Kidney (tissue), 22 donors: ENCODE data around the gene CD101. TPM values are rescaled to one million over a fixed set of nuclear protein-coding genes. Genes with fewer than 3 reads are reported as not detected.

Experiments used
- DNase-seq, 5 donors: peaks; one replicate each; pipeline ENCODE4 v3.0.0-alpha.2; 2013 to 2020
- FAIRE-seq: peaks from 2 replicates; lab custom pipeline; 2012; peaks lifted over from hg19 to GRCh38; lab: Jason Lieb, UNC
- H3K27ac ChIP-seq, 2 donors: one replicate each; pipeline ENCODE4 v1.7.0; 2013; ENCODE audit warnings: low read depth in 2 of 2, low read length in 2 of 2, inconsistent platforms in 1 of 2
- H3K27me3 ChIP-seq: one replicate; pipeline ENCODE4 v1.7.1; 2013; ENCODE audit warnings: low read length, inconsistent platforms; ENCODE audit not compliant: control insufficient read depth, insufficient read depth
- H3K36me3 ChIP-seq, 3 donors: one replicate each; pipeline versions ENCODE4 v1.7.0 to v1.7.1; 2013; ENCODE audit warnings: low read length in 3 of 3, control low read depth in 1 of 3, inconsistent platforms in 1 of 3; ENCODE audit not compliant: insufficient read depth in 3 of 3, control insufficient read depth in 2 of 3
- H3K4me1 ChIP-seq, 3 donors: one replicate each; pipeline versions ENCODE4 v1.7.0 to v1.7.1; 2013; ENCODE audit warnings: low read length in 3 of 3, inconsistent platforms in 1 of 3, low read depth in 1 of 3; ENCODE audit not compliant: control insufficient read depth in 2 of 3, insufficient read depth in 2 of 3
- H3K4me3 ChIP-seq, 3 donors: one replicate each; pipeline versions ENCODE4 v1.7.0 to v1.8.1; 2013; ENCODE audit warnings: low read length in 3 of 3, control low read depth in 1 of 3, inconsistent platforms in 1 of 3
- H3K9ac ChIP-seq, 3 donors: one replicate each; pipeline versions ENCODE4 v1.7.0 to v1.7.1; 2013; ENCODE audit warnings: low read length in 3 of 3, control low read depth in 1 of 3, inconsistent platforms in 1 of 3
- H3K9me3 ChIP-seq, 3 donors: one replicate each; pipeline versions ENCODE4 v1.7.0 to v1.7.1; 2013; ENCODE audit warnings: low read length in 3 of 3, control low read depth in 1 of 3, inconsistent platforms in 1 of 3; ENCODE audit not compliant: control insufficient read depth in 2 of 3, insufficient read depth in 1 of 3
- intact Hi-C: fragments of 100-400 bp; cut with DNase I; formaldehyde crosslinking; loops from one replicate; pipeline ENCODE4 v1.11.1; 2022
- long read RNA-seq, 10 donors: library from polyadenylated mRNA in 1 of 10; unstranded in 1 of 10; transcript quantifications; one replicate each; pipeline ENCODE4 v2.0.0 and lab custom pipeline, GENCODE V29; 2021 to 2026
- polyA plus RNA-seq: library from polyadenylated mRNA; stranded (reverse); fragments of 350-450 nt; fragmentation: Illumina TruSeq; extraction: RNeasy Lipid Tissue Mini Kit (QIAGEN cat#74804); gene quantifications from one replicate; pipeline ENCODE4 v1.2.3, GENCODE V29; 2014; ENCODE audit warnings: low read depth, low replicate concordance; ENCODE audit not compliant: insufficient read depth
- total RNA-seq: library from RNA; stranded (reverse); fragmentation: NEBNext Ultra II Directional; extraction: Animal tissue kit (Norgen Biotek cat#: 25700); gene quantifications from one replicate; pipeline ENCODE4 v1.2.1, GENCODE V29; 2021
- TF ChIP-seq, protein P1 (sequence below): IDR thresholded peaks from 3 replicates; pipeline ENCODE4 v1.5.1; 2012; ENCODE audit warnings: mild to moderate bottlenecking, moderate library complexity, borderline replicate concordance; ENCODE audit not compliant: insufficient read depth; ENCODE audit errors: extremely low read depth
- donor health status: control.
- donor health status: control.
- donor health status: control.
- donor health status: control.
- donor health status: control.
- donor health status: DM: yes; HTN: yes; CAD: no.
- donor health status: Normal renal cell carcinoma (clear cell type).

CD101 gene, protein sequence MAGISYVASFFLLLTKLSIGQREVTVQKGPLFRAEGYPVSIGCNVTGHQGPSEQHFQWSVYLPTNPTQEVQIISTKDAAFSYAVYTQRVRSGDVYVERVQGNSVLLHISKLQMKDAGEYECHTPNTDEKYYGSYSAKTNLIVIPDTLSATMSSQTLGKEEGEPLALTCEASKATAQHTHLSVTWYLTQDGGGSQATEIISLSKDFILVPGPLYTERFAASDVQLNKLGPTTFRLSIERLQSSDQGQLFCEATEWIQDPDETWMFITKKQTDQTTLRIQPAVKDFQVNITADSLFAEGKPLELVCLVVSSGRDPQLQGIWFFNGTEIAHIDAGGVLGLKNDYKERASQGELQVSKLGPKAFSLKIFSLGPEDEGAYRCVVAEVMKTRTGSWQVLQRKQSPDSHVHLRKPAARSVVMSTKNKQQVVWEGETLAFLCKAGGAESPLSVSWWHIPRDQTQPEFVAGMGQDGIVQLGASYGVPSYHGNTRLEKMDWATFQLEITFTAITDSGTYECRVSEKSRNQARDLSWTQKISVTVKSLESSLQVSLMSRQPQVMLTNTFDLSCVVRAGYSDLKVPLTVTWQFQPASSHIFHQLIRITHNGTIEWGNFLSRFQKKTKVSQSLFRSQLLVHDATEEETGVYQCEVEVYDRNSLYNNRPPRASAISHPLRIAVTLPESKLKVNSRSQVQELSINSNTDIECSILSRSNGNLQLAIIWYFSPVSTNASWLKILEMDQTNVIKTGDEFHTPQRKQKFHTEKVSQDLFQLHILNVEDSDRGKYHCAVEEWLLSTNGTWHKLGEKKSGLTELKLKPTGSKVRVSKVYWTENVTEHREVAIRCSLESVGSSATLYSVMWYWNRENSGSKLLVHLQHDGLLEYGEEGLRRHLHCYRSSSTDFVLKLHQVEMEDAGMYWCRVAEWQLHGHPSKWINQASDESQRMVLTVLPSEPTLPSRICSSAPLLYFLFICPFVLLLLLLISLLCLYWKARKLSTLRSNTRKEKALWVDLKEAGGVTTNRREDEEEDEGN
- 1.3 TPM for total RNA-seq
- polyA plus RNA-seq = 0.22 TPM
- long read RNA-seq, donor 1 = 0 reads
- long read RNA-seq, donor 2 = 0 reads
- long read RNA-seq, donor 3 = 0 reads
- long read RNA-seq, donor 4 = 0 reads
- long read RNA-seq, donor 5 = 0 reads
- long read RNA-seq, donor 6 = 0 reads
- long read RNA-seq, donor 7 = 0 reads
- long read RNA-seq, donor 8 = 0 reads
- long read RNA-seq, donor 9 = 0 reads
- long read RNA-seq, donor 10 = 0 reads

- Histone ChIP-seq H3K9me3 (no peaks in the 10 kb centered on the region), H3K27me3 (no peaks in the 10 kb centered on the region), H3K4me1 (no peaks in the 10 kb centered on the region), H3K4me3 (no peak within 1 kb of the TSS), H3K27ac (no peak within 1 kb of the TSS), H3K9ac (no peak within 1 kb of the TSS), H3K36me3 (no peaks in the 10 kb centered on the region)
- TF ChIP-seq, protein P1, sequence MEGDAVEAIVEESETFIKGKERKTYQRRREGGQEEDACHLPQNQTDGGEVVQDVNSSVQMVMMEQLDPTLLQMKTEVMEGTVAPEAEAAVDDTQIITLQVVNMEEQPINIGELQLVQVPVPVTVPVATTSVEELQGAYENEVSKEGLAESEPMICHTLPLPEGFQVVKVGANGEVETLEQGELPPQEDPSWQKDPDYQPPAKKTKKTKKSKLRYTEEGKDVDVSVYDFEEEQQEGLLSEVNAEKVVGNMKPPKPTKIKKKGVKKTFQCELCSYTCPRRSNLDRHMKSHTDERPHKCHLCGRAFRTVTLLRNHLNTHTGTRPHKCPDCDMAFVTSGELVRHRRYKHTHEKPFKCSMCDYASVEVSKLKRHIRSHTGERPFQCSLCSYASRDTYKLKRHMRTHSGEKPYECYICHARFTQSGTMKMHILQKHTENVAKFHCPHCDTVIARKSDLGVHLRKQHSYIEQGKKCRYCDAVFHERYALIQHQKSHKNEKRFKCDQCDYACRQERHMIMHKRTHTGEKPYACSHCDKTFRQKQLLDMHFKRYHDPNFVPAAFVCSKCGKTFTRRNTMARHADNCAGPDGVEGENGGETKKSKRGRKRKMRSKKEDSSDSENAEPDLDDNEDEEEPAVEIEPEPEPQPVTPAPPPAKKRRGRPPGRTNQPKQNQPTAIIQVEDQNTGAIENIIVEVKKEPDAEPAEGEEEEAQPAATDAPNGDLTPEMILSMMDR = no peak
- intact Hi-C loops = no loop called here
- FAIRE-seq (no peak), DNase-seq (no peak)
These were observed at the start of gene CD101 for GRCh38 chr1:117001254-117001927. Gene CD101, plus strand, starts transcription at chr1:117001760. Its CDS starts 58 bp downstream, at chr1:117001818.

DNA sequence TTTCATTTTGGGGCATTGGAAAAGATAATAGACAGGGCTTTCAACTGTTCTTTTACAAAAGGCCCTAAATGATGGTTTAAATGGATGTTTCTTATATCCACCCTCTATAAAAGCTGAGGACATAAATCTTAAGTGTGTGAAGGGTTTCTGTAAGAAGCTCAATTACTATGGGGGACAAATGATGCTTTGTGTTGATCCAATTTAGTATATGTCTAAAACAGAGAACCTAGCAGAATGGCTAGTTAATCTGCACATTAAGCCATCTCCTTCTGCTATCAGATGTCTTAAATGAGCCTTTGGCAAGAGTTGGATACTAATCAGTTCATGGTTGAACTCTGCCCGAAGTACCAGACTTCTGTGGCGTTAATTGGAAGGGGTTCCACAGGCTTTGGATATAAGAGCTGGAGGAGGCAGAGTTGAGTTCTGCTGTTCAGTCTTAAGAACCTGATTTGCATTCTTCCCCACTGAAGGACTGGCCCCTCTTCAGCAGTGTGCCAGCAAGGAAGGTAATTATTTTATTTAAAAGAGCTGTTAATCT is 48.8 kb upstream of the CD101 start:
- no peak overlapping the region for H3K4me3 ChIP-seq
- TF ChIP-seq, protein P1 = no peak
- FAIRE-seq = no peak
- no peak overlapping the region for H3K9ac ChIP-seq
- no peaks in the 10 kb centered on the region for H3K4me1 ChIP-seq
- H3K9me3 ChIP-seq = no peaks in the 10 kb centered on the region
- intact Hi-C loops = no loop called here
- no peak overlapping the region for H3K27ac ChIP-seq
- no peak for DNase-seq
- no peaks in the 10 kb centered on the region for H3K36me3 ChIP-seq
- no peaks in the 10 kb centered on the region for H3K27me3 ChIP-seq

- Histone ChIP-seq H3K4me3 (no peak overlapping the region), H3K27me3 (no peaks in the 10 kb centered on the region)
- FAIRE-seq = no peak
These were observed 47.1 kb upstream of the CD101 start for GRCh38 chr1:116954440-116954839.

More at GRCh38 chr1:116954440-116954839, 47.1 kb upstream of the CD101 start:
- no peak for DNase-seq
- TF ChIP-seq, protein P1 = no peak
- Histone ChIP-seq H3K36me3 (no peaks in the 10 kb centered on the region), H3K9me3 (no peaks in the 10 kb centered on the region), H3K27ac (no peak overlapping the region), H3K9ac (no peak overlapping the region), H3K4me1 (no peaks in the 10 kb centered on the region)
- intact Hi-C loops = no loop called here
